ENCODE data around the gene TSPOAP1. TPM values are rescaled to one million over a fixed set of nuclear protein-coding genes. Genes with fewer than 3 reads are reported as not detected.

The TSPOAP1 gene
- polyA plus RNA-seq, 2 of the 4 experiments (the other 2 are of a cell fraction) = not detected

GRCh38 chr17:58311429-58311894 lies 17.1 kb downstream of the TSPOAP1 start:
- DNase-seq (ENCODE audit: low read depth in 1 of 2, low spot score in 1 of 2) (no peak), FAIRE-seq (no peak), ATAC-seq (no peak)
- H3K9me3 ChIP-seq = no peaks in the 10 kb centered on the region
- ChIA-PET CTCF (interaction anchor here (1.3 to 19.5 kb wide), 4 partner anchors 8 to 138 kb away, joined by 3 to 315 read pairs (median 198); partner anchors contain the start of gene RNF43), POLR2A (interaction anchor here (1.4 kb wide), 1 partner anchor 41 kb away, joined by 3 read pairs; the partner anchor contains the start of gene SUPT4H1)
- TF ChIP-seq FOSL2 (IDR thresholded peaks at IDR 0.05) (no peak), FOSL2 (CRISPR knock-in tag; IDR thresholded peaks at IDR 0.05) (no peak), JUNB (IDR thresholded peaks at IDR 0.05) (no peak), NR3C1 (IDR thresholded peaks at IDR 0.05) (no peak)
- WGBS (ENCODE audit: missing lambda C conversion rate) = 74% methylated on average over 9 of the region's 9 CpGs
- no peaks in the 10 kb centered on the region for H3K4me1 ChIP-seq
- no peak overlapping the region for H3K4me3 ChIP-seq
- H3K4me2 ChIP-seq = no peak overlapping the region
- H3K27ac ChIP-seq = no peak overlapping the region

GRCh38 chr17:58310511-58311428 lies 17.8 kb downstream of the TSPOAP1 start:
- 69% methylated on average over 23 of the region's 23 CpGs for WGBS (ENCODE audit: missing lambda C conversion rate)
- TF ChIP-seq REST (IDR thresholded peaks at IDR 0.05) = no peak
- TF ChIP-seq ESRRA (IDR thresholded peaks at IDR 0.05; ENCODE audit: borderline replicate concordance, low read length) = no peak
- TF ChIP-seq RFX5 (IDR thresholded peaks at IDR 0.05) = no peak
- no peak for TF ChIP-seq CHD4 (IDR thresholded peaks at IDR 0.05; ENCODE audit: borderline replicate concordance)
- TF ChIP-seq KDM1A (IDR thresholded peaks at IDR 0.05; ENCODE audit: low read depth) = no peak
- TF ChIP-seq RAD21 (conservative IDR thresholded peaks at IDR 0.05 in 1 of 2, IDR thresholded peaks at IDR 0.05 in 1 of 2) = no peak
- TF ChIP-seq POLR2A (IDR thresholded peaks at IDR 0.05; ENCODE audit: low read length) = no peak
- TF ChIP-seq ZSCAN20 (CRISPR knock-in tag; IDR thresholded peaks at IDR 0.05) = no peak
- no peak for TF ChIP-seq HMGXB4 (CRISPR knock-in tag; IDR thresholded peaks at IDR 0.05; ENCODE audit: borderline replicate concordance)
- no peak for TF ChIP-seq JUN (IDR thresholded peaks at IDR 0.05)
- no peak for TF ChIP-seq ATOH8 (CRISPR knock-in tag; IDR thresholded peaks at IDR 0.05; ENCODE audit: low read depth)
- no peak for TF ChIP-seq ZFP36 (IDR thresholded peaks at IDR 0.05; ENCODE audit: borderline replicate concordance, partially characterized antibody)
- TF ChIP-seq ZNF302 (CRISPR knock-in tag; IDR thresholded peaks at IDR 0.05) = no peak
- no peak for TF ChIP-seq HDAC2 (IDR thresholded peaks at IDR 0.05)
- FAIRE-seq (no peak), ATAC-seq (no peak), DNase-seq (ENCODE audit: low read depth in 1 of 2, low spot score in 1 of 2) (no peak)
- no peaks in the 10 kb centered on the region for H3K9me3 ChIP-seq
- ChIA-PET CTCF (interaction anchor here (0.7 to 19.5 kb wide), 5 partner anchors 7 to 139 kb away, joined by 3 to 315 read pairs (median 165); partner anchors contain the start of gene RNF43), POLR2A (interaction anchor here (1.4 kb wide), 1 partner anchor 41 kb away, joined by 3 read pairs; the partner anchor contains the start of gene SUPT4H1)
- H3K4me1 ChIP-seq = no peaks in the 10 kb centered on the region
- no peak overlapping the region for H3K27ac ChIP-seq
- H3K4me3 ChIP-seq = no peak overlapping the region
- no peak overlapping the region for H3K4me2 ChIP-seq
